ENCODE results near the gene BBS1. TPM values are rescaled to one million over a fixed set of nuclear protein-coding genes. Genes with fewer than 3 reads are reported as not detected.

The BBS1 gene
- total and polyA plus RNA-seq, 2 donors (not counting 3 experiments of a cell fraction or from before 2014, with no cell fraction given): 29.2 to 32.9 TPM

DNA sequence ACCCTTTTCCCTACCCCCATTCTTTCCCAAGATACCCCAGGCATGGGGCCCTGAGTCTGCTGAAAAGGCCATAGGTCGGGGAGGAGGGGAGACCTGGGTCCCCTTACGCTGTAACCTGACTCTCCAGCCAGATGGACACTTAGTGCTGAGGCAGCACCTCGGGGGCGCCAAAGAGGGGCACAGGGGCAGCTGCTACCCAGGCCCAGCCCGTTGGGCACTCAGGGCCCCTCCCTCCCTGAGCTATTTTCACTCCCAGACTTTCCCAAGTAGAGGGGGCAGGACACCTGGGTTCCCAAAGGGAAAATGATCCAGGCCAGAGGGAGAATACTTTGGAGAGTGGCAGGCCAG is 37.2 kb downstream of the BBS1 start:
- peaks cover 5% of the 10 kb centered on the region for H3K79me2 ChIP-seq (ENCODE audit: control insufficient read depth, insufficient read depth, low read length)
- no TSS peak for BruUV-seq (replicated peaks)
- TF ChIP-seq POLR2A (IDR thresholded peaks at IDR 0.05; ENCODE audit: low read depth, low read length) (no peak), EZH2 (IDR thresholded peaks at IDR 0.05; ENCODE audit: borderline replicate concordance, low read depth, low read length, severe bottlenecking) (no peak), FOS (IDR thresholded peaks at IDR 0.05; ENCODE audit: borderline replicate concordance, insufficient read depth, low read length) (no peak)
- POLR2A ChIA-PET: no interaction called here
- CTCF ChIA-PET: no interaction called here
- no peak overlapping the region for H3K4me2 ChIP-seq (ENCODE audit: insufficient read depth, low read length)
- no peaks in the 10 kb centered on the region for H4K20me1 ChIP-seq (replicated peaks; ENCODE audit: control insufficient read depth, extremely low read depth, insufficient read depth, low read length)
- dilution Hi-C loops (cut with MboI; ENCODE audit: extremely low pct_ligation_motif_present, low sequenced_read_pairs): no loop called here
- no peak overlapping the region for H2AFZ ChIP-seq (ENCODE audit: low read depth, low read length)
- no peak overlapping the region for H3K9ac ChIP-seq (replicated peaks; ENCODE audit: extremely low read depth, insufficient read depth, low read length)
- no peaks in the 10 kb centered on the region for H3K9me3 ChIP-seq (replicated peaks; ENCODE audit: control insufficient read depth, insufficient read depth, low read length)
- no peaks in the 10 kb centered on the region for H3K27me3 ChIP-seq (ENCODE audit: control insufficient read depth in 2 of 2, insufficient read depth in 2 of 2, low read length in 2 of 2)
- no peak for DNase-seq (ENCODE audit: low read depth, low spot score)
- peaks cover 31% of the 10 kb centered on the region for H3K4me1 ChIP-seq (ENCODE audit: control insufficient read depth, extremely low read depth, insufficient read depth, low read length)
- no peak overlapping the region for H3K4me3 ChIP-seq (replicated peaks in 1 of 3; ENCODE audit: insufficient read depth in 1 of 3, low read depth in 1 of 3, low read length in 3 of 3)
- H3K27ac ChIP-seq (ENCODE audit: insufficient read depth, low read depth, low read length): no peak overlapping the region
- H3K9me1 ChIP-seq (replicated peaks; ENCODE audit: control insufficient read depth, extremely low read depth, insufficient read depth, low read length): no peaks in the 10 kb centered on the region
- no peaks in the 10 kb centered on the region for H3K36me3 ChIP-seq (ENCODE audit: control insufficient read depth in 2 of 2, extremely low read depth in 1 of 2, insufficient read depth in 2 of 2, low read length in 2 of 2)
- FAIRE-seq: no peak
- intact Hi-C loops (cut with micrococcal nuclease): loop anchor here (2.0 kb wide), 1 partner anchor 67 kb away; the partner anchor contains the start of gene DPP3

DNA sequence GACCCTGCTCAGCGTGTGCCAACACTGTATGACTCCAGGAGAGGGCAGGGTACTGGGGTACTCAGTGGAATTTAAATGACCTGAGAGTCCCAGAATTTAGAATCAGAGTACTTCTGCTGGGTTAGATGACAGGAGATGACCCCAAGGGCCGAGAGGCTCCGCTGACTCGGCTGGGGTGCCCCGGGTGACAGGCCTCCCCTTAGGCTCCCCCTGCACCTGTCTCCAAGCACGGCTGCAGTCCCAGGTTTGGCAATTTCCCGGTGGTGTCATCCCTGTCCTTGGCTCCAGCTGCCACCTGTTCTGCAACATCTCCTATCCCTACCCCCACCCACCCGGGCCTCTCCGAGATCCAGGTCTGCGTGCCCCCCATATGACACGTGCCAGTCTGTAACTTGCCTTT is 37.6 kb downstream of the BBS1 start:
- Histone ChIP-seq H3K36me3 (ENCODE audit: control insufficient read depth in 2 of 2, extremely low read depth in 1 of 2, insufficient read depth in 2 of 2, low read length in 2 of 2) (no peaks in the 10 kb centered on the region), H3K27me3 (ENCODE audit: control insufficient read depth in 2 of 2, insufficient read depth in 2 of 2, low read length in 2 of 2) (no peaks in the 10 kb centered on the region), H4K20me1 (replicated peaks; ENCODE audit: control insufficient read depth, extremely low read depth, insufficient read depth, low read length) (no peaks in the 10 kb centered on the region), H3K9me3 (replicated peaks; ENCODE audit: control insufficient read depth, insufficient read depth, low read length) (no peaks in the 10 kb centered on the region), H2AFZ (ENCODE audit: low read depth, low read length) (no peak overlapping the region), H3K4me2 (ENCODE audit: insufficient read depth, low read length) (no peak overlapping the region), H3K9me1 (replicated peaks; ENCODE audit: control insufficient read depth, extremely low read depth, insufficient read depth, low read length) (no peaks in the 10 kb centered on the region), H3K9ac (replicated peaks; ENCODE audit: extremely low read depth, insufficient read depth, low read length) (no peak overlapping the region), H3K4me1 (ENCODE audit: control insufficient read depth, extremely low read depth, insufficient read depth, low read length) (peaks cover 27% of the 10 kb centered on the region), H3K79me2 (ENCODE audit: control insufficient read depth, insufficient read depth, low read length) (peaks cover 5% of the 10 kb centered on the region), H3K27ac (ENCODE audit: insufficient read depth, low read depth, low read length) (no peak overlapping the region), H3K4me3 (replicated peaks in 1 of 3; ENCODE audit: insufficient read depth in 1 of 3, low read depth in 1 of 3, low read length in 3 of 3) (no peak overlapping the region)
- intact Hi-C loops (cut with micrococcal nuclease): no loop called here
- ChIA-PET CTCF (no interaction called here), POLR2A (no interaction called here)
- TF ChIP-seq JUN (IDR thresholded peaks at IDR 0.05; ENCODE audit: borderline replicate concordance, insufficient read depth, insufficient read length, low read depth) (no peak), FOS (IDR thresholded peaks at IDR 0.05; ENCODE audit: borderline replicate concordance, insufficient read depth, low read length) (no peak), MYC (IDR thresholded peaks at IDR 0.05; ENCODE audit: low read depth, low read length) (no peak), POLR2A (IDR thresholded peaks at IDR 0.05; ENCODE audit: low read depth, low read length) (no peak), POLR2AphosphoS5 (IDR thresholded peaks at IDR 0.05; ENCODE audit: insufficient read depth, low read depth, low read length) (no peak), EZH2 (IDR thresholded peaks at IDR 0.05; ENCODE audit: borderline replicate concordance, low read depth, low read length, severe bottlenecking) (no peak), GATA2 (IDR thresholded peaks at IDR 0.05; ENCODE audit: insufficient read depth, insufficient read length, low read depth, low read length) (no peak)
- TF ChIP-seq, protein P1, sequence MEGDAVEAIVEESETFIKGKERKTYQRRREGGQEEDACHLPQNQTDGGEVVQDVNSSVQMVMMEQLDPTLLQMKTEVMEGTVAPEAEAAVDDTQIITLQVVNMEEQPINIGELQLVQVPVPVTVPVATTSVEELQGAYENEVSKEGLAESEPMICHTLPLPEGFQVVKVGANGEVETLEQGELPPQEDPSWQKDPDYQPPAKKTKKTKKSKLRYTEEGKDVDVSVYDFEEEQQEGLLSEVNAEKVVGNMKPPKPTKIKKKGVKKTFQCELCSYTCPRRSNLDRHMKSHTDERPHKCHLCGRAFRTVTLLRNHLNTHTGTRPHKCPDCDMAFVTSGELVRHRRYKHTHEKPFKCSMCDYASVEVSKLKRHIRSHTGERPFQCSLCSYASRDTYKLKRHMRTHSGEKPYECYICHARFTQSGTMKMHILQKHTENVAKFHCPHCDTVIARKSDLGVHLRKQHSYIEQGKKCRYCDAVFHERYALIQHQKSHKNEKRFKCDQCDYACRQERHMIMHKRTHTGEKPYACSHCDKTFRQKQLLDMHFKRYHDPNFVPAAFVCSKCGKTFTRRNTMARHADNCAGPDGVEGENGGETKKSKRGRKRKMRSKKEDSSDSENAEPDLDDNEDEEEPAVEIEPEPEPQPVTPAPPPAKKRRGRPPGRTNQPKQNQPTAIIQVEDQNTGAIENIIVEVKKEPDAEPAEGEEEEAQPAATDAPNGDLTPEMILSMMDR (IDR thresholded peaks at IDR 0.05; ENCODE audit: extremely low read depth in 1 of 2, insufficient read depth in 1 of 2, low read depth in 1 of 2, low read length in 2 of 2): no peak
- TF ChIP-seq, protein P2, sequence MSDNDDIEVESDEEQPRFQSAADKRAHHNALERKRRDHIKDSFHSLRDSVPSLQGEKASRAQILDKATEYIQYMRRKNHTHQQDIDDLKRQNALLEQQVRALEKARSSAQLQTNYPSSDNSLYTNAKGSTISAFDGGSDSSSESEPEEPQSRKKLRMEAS (IDR thresholded peaks at IDR 0.05; ENCODE audit: insufficient read depth, insufficient read length): no peak
- no peak for DNase-seq (ENCODE audit: low read depth, low spot score)
- no TSS peak for BruUV-seq (replicated peaks)
- FAIRE-seq: no peak
- dilution Hi-C loops (cut with MboI; ENCODE audit: extremely low pct_ligation_motif_present, low sequenced_read_pairs): no loop called here

All from endothelial cell of umbilical vein (primary cell).